ENCODE results near the gene PNMA8A.

PNMA8A gene

GRCh38 chr19:46487802-46488445 is 16.6 kb upstream of the PNMA8A start:
- peak; percentile 88 for DNase-seq (ENCODE audit: extremely low spot score)
- ChIA-PET POLR2A (no interaction called here), CTCF (interaction anchor here (0.7 to 5.9 kb wide), 17 partner anchors 11 to 280 kb away, joined by 3 to 70 read pairs (median 3); no protein-coding TSS in a partner anchor)
- TF ChIP-seq CTCF (IDR thresholded peaks at IDR 0.05; ENCODE audit: control extremely low read depth, extremely low read depth, low read depth, missing control alignments), result peak; percentile 88

GRCh38 chr19:46487178-46487801 is 15.9 kb upstream of the PNMA8A start:
- ChIA-PET CTCF (interaction anchor here (0.6 to 5.9 kb wide), 13 partner anchors 10 to 280 kb away, joined by 3 to 70 read pairs (median 3); no protein-coding TSS in a partner anchor), POLR2A (no interaction called here)
- TF ChIP-seq CTCF (IDR thresholded peaks at IDR 0.05; ENCODE audit: control extremely low read depth, extremely low read depth, low read depth, missing control alignments), result no peak
- no peak for DNase-seq (ENCODE audit: extremely low spot score)

- ChIA-PET POLR2A (no interaction called here), CTCF (interaction anchor here (4.9 kb wide), 1 partner anchor 91 kb away, joined by 53 read pairs; no protein-coding TSS in a partner anchor)
- no peak for TF ChIP-seq CTCF (IDR thresholded peaks at IDR 0.05; ENCODE audit: control extremely low read depth, extremely low read depth, low read depth, missing control alignments)
- no peak for DNase-seq (ENCODE audit: extremely low spot score)
Observed at GRCh38 chr19:46486358-46486757, 15.0 kb upstream of the PNMA8A start.

GRCh38 chr19:46484656-46485055 is 13.3 kb upstream of the PNMA8A start:
- ChIA-PET CTCF (interaction anchor here (1.0 to 2.2 kb wide), 5 partner anchors 10 to 204 kb away, joined by 3 to 16 read pairs (median 4); no protein-coding TSS in a partner anchor), POLR2A (no interaction called here)
- no peak for TF ChIP-seq CTCF (IDR thresholded peaks at IDR 0.05; ENCODE audit: control extremely low read depth, extremely low read depth, low read depth, missing control alignments)
- no peak for DNase-seq (ENCODE audit: extremely low spot score)

GRCh38 chr19:46482631-46483030 is 11.3 kb upstream of the PNMA8A start:
- no peak for TF ChIP-seq CTCF (IDR thresholded peaks at IDR 0.05; ENCODE audit: control extremely low read depth, extremely low read depth, low read depth, missing control alignments)
- ChIA-PET POLR2A (no interaction called here), CTCF (interaction anchor here (0.8 to 1.6 kb wide), 4 partner anchors 9 to 454 kb away, joined by 3 to 6 read pairs (median 3); no protein-coding TSS in a partner anchor)
- DNase-seq (ENCODE audit: extremely low spot score), result no peak

GRCh38 chr19:46481947-46482346 is 10.6 kb upstream of the PNMA8A start:
- POLR2A ChIA-PET, result no interaction called here
- CTCF ChIA-PET, result interaction anchor here (1.6 kb wide), 1 partner anchor 8 kb away, joined by 6 read pairs; no protein-coding TSS in a partner anchor
- TF ChIP-seq CTCF (IDR thresholded peaks at IDR 0.05; ENCODE audit: control extremely low read depth, extremely low read depth, low read depth, missing control alignments), result no peak
- DNase-seq (ENCODE audit: extremely low spot score), result no peak
